PC-3 (cell line): ENCODE measurements around the gene TNRC18.
"Not testable (repeated sequence)": the region's sequence is repeated elsewhere in the genome, so short reads cannot be mapped to it uniquely, and the experiment has no call there.

Source experiments
- EZH2 ChIP-seq: fragments of 300-600 bp; sonication (generic); IDR thresholded peaks from one replicate; pipeline ENCODE4 v1.6.1; 2017; ENCODE audit warnings: antibody characterized with exemption, mild to moderate bottlenecking, low read length; ENCODE audit not compliant: unreplicated experiment
- EZH2phosphoT487 ChIP-seq: fragments of 300-600 bp; sonication (generic); IDR thresholded peaks from 2 replicates; pipeline ENCODE4 v1.6.1; 2018; ENCODE audit warnings: mild to moderate bottlenecking, antibody characterized with exemption, low read length, borderline replicate concordance
- TF ChIP-seq, protein P1 (sequence below): fragments of 300-600 bp; sonication (generic); conservative IDR thresholded peaks from 2 replicates; pipeline ENCODE4 v1.5.1; 2017; ENCODE audit warnings: antibody characterized with exemption, low read depth, mild to moderate bottlenecking, low read length

DNA sequence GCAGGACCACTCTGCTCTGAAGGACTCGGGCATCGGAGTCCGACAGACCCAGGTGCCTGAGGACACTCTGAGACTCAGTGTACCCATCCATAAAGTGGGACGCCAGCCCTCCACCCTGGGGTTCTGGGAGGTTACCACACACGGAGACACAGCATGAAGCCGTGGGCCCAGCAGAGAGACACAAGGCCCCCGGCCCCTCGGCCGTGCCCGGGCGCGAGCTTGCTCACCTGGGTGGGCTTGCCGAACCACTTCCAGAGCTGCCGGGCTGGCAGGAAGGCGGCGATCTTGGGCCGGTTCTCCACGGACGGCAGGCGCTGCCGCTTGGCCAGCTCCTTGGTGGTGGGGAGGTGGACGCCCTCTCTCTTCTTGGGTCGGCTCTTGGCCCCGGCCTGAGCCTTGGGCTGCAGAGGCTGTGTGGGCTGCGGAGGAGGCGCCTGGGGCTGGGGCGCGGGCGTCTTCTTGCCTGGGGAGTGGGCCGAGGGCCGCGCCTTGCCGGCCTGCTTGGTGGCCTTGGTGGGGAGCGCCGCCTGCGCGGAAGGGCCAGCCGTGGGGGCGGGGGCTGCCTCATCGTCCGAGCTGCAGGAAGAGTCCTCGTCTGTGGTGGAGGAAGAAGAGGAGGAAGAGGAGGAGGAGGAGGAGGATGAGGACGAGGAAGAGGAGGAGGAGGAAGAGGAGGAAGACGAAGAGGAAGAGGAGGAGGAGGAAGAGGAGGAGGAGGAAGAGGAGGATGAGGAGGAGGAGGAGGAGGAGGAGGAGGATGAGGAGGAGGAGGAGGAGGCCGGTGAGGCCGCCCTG lies 111.2 kb downstream of the TNRC18 start:
- TF ChIP-seq, protein P1, sequence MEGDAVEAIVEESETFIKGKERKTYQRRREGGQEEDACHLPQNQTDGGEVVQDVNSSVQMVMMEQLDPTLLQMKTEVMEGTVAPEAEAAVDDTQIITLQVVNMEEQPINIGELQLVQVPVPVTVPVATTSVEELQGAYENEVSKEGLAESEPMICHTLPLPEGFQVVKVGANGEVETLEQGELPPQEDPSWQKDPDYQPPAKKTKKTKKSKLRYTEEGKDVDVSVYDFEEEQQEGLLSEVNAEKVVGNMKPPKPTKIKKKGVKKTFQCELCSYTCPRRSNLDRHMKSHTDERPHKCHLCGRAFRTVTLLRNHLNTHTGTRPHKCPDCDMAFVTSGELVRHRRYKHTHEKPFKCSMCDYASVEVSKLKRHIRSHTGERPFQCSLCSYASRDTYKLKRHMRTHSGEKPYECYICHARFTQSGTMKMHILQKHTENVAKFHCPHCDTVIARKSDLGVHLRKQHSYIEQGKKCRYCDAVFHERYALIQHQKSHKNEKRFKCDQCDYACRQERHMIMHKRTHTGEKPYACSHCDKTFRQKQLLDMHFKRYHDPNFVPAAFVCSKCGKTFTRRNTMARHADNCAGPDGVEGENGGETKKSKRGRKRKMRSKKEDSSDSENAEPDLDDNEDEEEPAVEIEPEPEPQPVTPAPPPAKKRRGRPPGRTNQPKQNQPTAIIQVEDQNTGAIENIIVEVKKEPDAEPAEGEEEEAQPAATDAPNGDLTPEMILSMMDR: not testable (repeated sequence)
- TF ChIP-seq EZH2, EZH2phosphoT487: not testable (repeated sequence)
